T-cell (primary cell): ENCODE data around the gene FAM219A. TPM values are rescaled to one million over a fixed set of nuclear protein-coding genes. Genes with fewer than 3 reads are reported as not detected.
"Not testable (repeated sequence)": the region's sequence is repeated elsewhere in the genome, so short reads cannot be mapped to it uniquely, and the experiment has no call there.

Source experiments
- ATAC-seq, 4 experiments: fragments of 200-7000 bp in 3 of 4; fragments of 150-1000 bp in 1 of 4; cut with Tn5 transposase; replicated peaks in 1 of 4; 1 replicate in 3 of 4; 2 replicates in 1 of 4; pipeline ENCODE4 v1.10.0; 2021; ENCODE audit warnings: moderate library complexity in 3 of 4, mild to moderate bottlenecking in 2 of 4, moderate number of reproducible peaks in 1 of 4
- CTCF ChIA-PET, 2 donors: fragments of 300-600 bp; sonication (Branson Sonifier 250); formaldehyde crosslinking; loops; one replicate each; lab custom pipeline; 2022; ENCODE audit warnings: antibody characterized with exemption in 2 of 2; lab: Charles Lee
- POLR2A ChIA-PET, 2 donors: fragments of 300-600 bp; sonication (Branson Sonifier 250); formaldehyde crosslinking; loops; one replicate each; lab custom pipeline; 2022; ENCODE audit warnings: antibody characterized with exemption in 2 of 2; lab: Charles Lee
- DNase-seq, 35 experiments: peaks; one replicate each; pipeline versions ENCODE4 v3.0.0 to v3.0.0-alpha.2; 2013 to 2023
- H3K27ac ChIP-seq: one replicate; pipeline ENCODE4 v1.5.1; 2013; ENCODE audit warnings: low read length
- H3K27me3 ChIP-seq, 2 experiments: replicated peaks in 1 of 2; 1 replicate in 1 of 2; 2 replicates in 1 of 2; pipeline versions ENCODE4 v1.6.1 to v1.7.0; 2013; ENCODE audit warnings: low read length in 1 of 2, mixed read lengths in 1 of 2; ENCODE audit not compliant: control insufficient read depth in 2 of 2, insufficient read depth in 2 of 2; ENCODE audit errors: extremely low read depth in 1 of 2
- H3K36me3 ChIP-seq, 2 donors: 1 replicate in 1 of 2; 2 replicates in 1 of 2; pipeline versions ENCODE4 v1.6.1 to v1.7.0; 2013; ENCODE audit warnings: low read length in 1 of 2; ENCODE audit not compliant: control insufficient read depth in 2 of 2, insufficient read depth in 1 of 2; ENCODE audit errors: extremely low read depth in 1 of 2
- H3K4me1 ChIP-seq, 2 experiments: 1 replicate in 1 of 2; 2 replicates in 1 of 2; pipeline versions ENCODE4 v1.6.1 to v1.7.0; 2013; ENCODE audit warnings: low read length in 2 of 2, mixed read lengths in 1 of 2; ENCODE audit not compliant: insufficient read depth in 2 of 2, control insufficient read depth in 1 of 2; ENCODE audit errors: extremely low read depth in 1 of 2
- H3K4me3 ChIP-seq, 2 donors: 1 replicate in 1 of 2; 2 replicates in 1 of 2; pipeline versions ENCODE4 v1.5.1 to v1.7.0; 2013; ENCODE audit warnings: mild to moderate bottlenecking in 2 of 2, low read length in 1 of 2, moderate library complexity in 1 of 2; ENCODE audit not compliant: control insufficient read depth in 1 of 2; ENCODE audit errors: extremely low read depth in 1 of 2
- H3K9me3 ChIP-seq: 2 replicates; pipeline ENCODE4 v1.7.0; 2013
- H3K27ac Mint-ChIP-seq, 2 donors: one replicate each; pipeline ENCODE4 v1.8.0; 2020 to 2021; ENCODE audit warnings: mild to moderate bottlenecking in 2 of 2, mixed read lengths in 2 of 2
- H3K27me3 Mint-ChIP-seq, 2 donors: one replicate each; pipeline ENCODE4 v1.8.0; 2021 to 2022; ENCODE audit warnings: mixed read lengths in 2 of 2
- H3K36me3 Mint-ChIP-seq: one replicate; pipeline ENCODE4 v1.8.0; 2021; ENCODE audit warnings: mixed read lengths
- H3K4me1 Mint-ChIP-seq, 3 donors: one replicate each; pipeline ENCODE4 v1.8.0; 2020 to 2022; ENCODE audit warnings: mixed read lengths in 3 of 3, mild to moderate bottlenecking in 1 of 3
- H3K4me3 Mint-ChIP-seq, 3 donors: one replicate each; pipeline ENCODE4 v1.8.0; 2020 to 2022; ENCODE audit warnings: mild to moderate bottlenecking in 3 of 3, mixed read lengths in 3 of 3, moderate library complexity in 3 of 3
- H3K9me3 Mint-ChIP-seq, 3 donors: one replicate each; pipeline ENCODE4 v1.8.0; 2020 to 2022; ENCODE audit warnings: mixed read lengths in 3 of 3
- WGBS: methylation state at CpG from one replicate; pipeline ENCODE4 v1.1.5; 2013; ENCODE audit warnings: missing lambda C conversion rate; ENCODE audit not compliant: insufficient coverage; 5-methylcytosine and 5-hydroxymethylcytosine counted together
- total RNA-seq, 35 experiments: library from RNA in 6 of 35; stranded (reverse) in 6 of 35; fragments of 120-200 nt in 1 of 35; gene quantifications; one replicate each; pipeline versions ENCODE4 v1.2.1 to v1.2.4 and lab custom pipeline; 2013 to 2026

Gene FAM219A
- total RNA-seq, 5 donors from 2014 or later (not counting 1 experiment from before 2014, with no cell fraction given): 10.7 to 20.7 (median 18.7) TPM

- 98% methylated on average over 60 of the region's 60 CpGs for WGBS
- Mint-ChIP-seq H3K4me1 (peaks cover 11 to 13% (median 11%) of the 10 kb centered on the region in 3 donors), H3K27ac (no peak overlapping the region), H3K4me3 (no peak overlapping the region), H3K9me3 (peaks cover 0 to 3% (median 0%) of the 10 kb centered on the region in 3 donors), H3K36me3 (peaks cover 18% of the 10 kb centered on the region), H3K27me3 (no peaks in the 10 kb centered on the region)
- DNase-seq (no peak), ATAC-seq (no peak)
- no peak overlapping the region for H3K27ac ChIP-seq
- H3K9me3 ChIP-seq: no peaks in the 10 kb centered on the region
- CTCF ChIA-PET: interaction anchor here in 1 of 2 donors (0.6 kb wide), 1 partner anchor 222 kb away, joined by 9 read pairs; no protein-coding TSS in a partner anchor
- H3K27me3 ChIP-seq: no peaks in the 10 kb centered on the region
- POLR2A ChIA-PET: no interaction called here
- no peak overlapping the region for H3K4me3 ChIP-seq
- peaks cover 0 to 2% of the 10 kb centered on the region in 2 donors for H3K36me3 ChIP-seq
- H3K4me1 ChIP-seq: peaks cover 0 to 12% of the 10 kb centered on the region in 2 experiments
These were observed 86.4 kb downstream of the FAM219A start for GRCh38 chr9:34371886-34372466.

GRCh38 chr9:34370970-34371880, 87.1 kb downstream of the FAM219A start:
- H3K36me3 ChIP-seq: peaks cover 0 to 2% of the 10 kb centered on the region in 2 donors
- H3K4me1 Mint-ChIP-seq: peaks cover 9 to 10% (median 10%) of the 10 kb centered on the region in 3 donors
- no peak overlapping the region for H3K27ac ChIP-seq
- WGBS: 94% methylated on average over 105 of the region's 105 CpGs
- H3K4me1 ChIP-seq: peaks cover 0 to 7% of the 10 kb centered on the region in 2 experiments
- H3K27me3 ChIP-seq: no peaks in the 10 kb centered on the region
- H3K27me3 Mint-ChIP-seq: no peaks in the 10 kb centered on the region
- peak overlapping the region; percentile 45 to 62 (median 56) for H3K4me3 Mint-ChIP-seq
- peaks cover 21% of the 10 kb centered on the region for H3K36me3 Mint-ChIP-seq
- POLR2A ChIA-PET: no interaction called here
- H3K9me3 ChIP-seq: no peaks in the 10 kb centered on the region
- H3K27ac Mint-ChIP-seq: no peak overlapping the region
- CTCF ChIA-PET: interaction anchor here in 1 of 2 donors (0.6 to 0.7 kb wide), 3 partner anchors 8 to 232 kb away, joined by 3 to 9 read pairs (median 3); no protein-coding TSS in a partner anchor
- DNase-seq: peak in 7 of 35 experiments; percentile 9 to 36 (median 27)
- H3K4me3 ChIP-seq: peak overlapping the region in 1 of 2 donors; percentile 25
- H3K9me3 Mint-ChIP-seq: peaks cover 0 to 3% (median 0%) of the 10 kb centered on the region in 3 donors
- peak in 3 of 4 experiments; percentile 17 to 60 (median 47) for ATAC-seq

GRCh38 chr9:34370335-34370969, 87.9 kb downstream of the FAM219A start:
- ChIA-PET POLR2A (no interaction called here), CTCF (interaction anchor here in 1 of 2 donors (0.6 to 0.7 kb wide), 2 partner anchors 9 to 233 kb away, joined by 3 read pairs; no protein-coding TSS in a partner anchor)
- Histone ChIP-seq H3K4me1 (no peaks in the 10 kb centered on the region), H3K36me3 (peaks cover 0 to 2% of the 10 kb centered on the region in 2 donors), H3K4me3 (peak overlapping the region in 1 of 2 donors; percentile 25), H3K9me3 (no peaks in the 10 kb centered on the region), H3K27me3 (no peaks in the 10 kb centered on the region), H3K27ac (no peak overlapping the region)
- peaks cover 2% of the 10 kb centered on the region in 3 donors for H3K4me1 Mint-ChIP-seq
- H3K9me3 Mint-ChIP-seq: peaks cover 0 to 3% (median 0%) of the 10 kb centered on the region in 3 donors
- DNase-seq (no peak), ATAC-seq (peak in 1 of 4 experiments; percentile 14)
- H3K27me3 Mint-ChIP-seq: no peaks in the 10 kb centered on the region
- no peak overlapping the region for H3K27ac Mint-ChIP-seq
- H3K36me3 Mint-ChIP-seq: peaks cover 21% of the 10 kb centered on the region
- peak overlapping the region; percentile 45 to 62 (median 56) for H3K4me3 Mint-ChIP-seq
- WGBS: 94% methylated on average over 20 of the region's 23 CpGs

GRCh38 chr9:34369636-34370035, 88.7 kb downstream of the FAM219A start:
- no peak for ATAC-seq
- ChIA-PET POLR2A (interaction anchor here in 1 of 2 donors (0.6 kb wide), 1 partner anchor 19 kb away, joined by 3 read pairs; no protein-coding TSS in a partner anchor), CTCF (interaction anchor here in 1 of 2 donors (0.5 kb wide), 1 partner anchor 12 kb away, joined by 3 read pairs; no protein-coding TSS in a partner anchor)
- Histone ChIP-seq H3K9me3 (no peaks in the 10 kb centered on the region), H3K36me3 (peaks cover 0 to 2% of the 10 kb centered on the region in 2 donors), H3K4me3 (no peak overlapping the region), H3K27ac (no peak overlapping the region), H3K4me1 (peaks cover 2% of the 10 kb centered on the region in 2 experiments), H3K27me3 (no peaks in the 10 kb centered on the region)
- no peak for DNase-seq
- 100% methylated on average over 2 of the region's 4 CpGs for WGBS
- peaks cover 21% of the 10 kb centered on the region for H3K36me3 Mint-ChIP-seq
- no peak overlapping the region for H3K27ac Mint-ChIP-seq
- H3K9me3 Mint-ChIP-seq: peaks cover 0 to 3% (median 0%) of the 10 kb centered on the region in 3 donors
- H3K27me3 Mint-ChIP-seq: no peaks in the 10 kb centered on the region
- peaks cover 1 to 2% (median 1%) of the 10 kb centered on the region in 3 donors for H3K4me1 Mint-ChIP-seq
- H3K4me3 Mint-ChIP-seq: no peak overlapping the region

- H3K4me3 ChIP-seq, POLR2A ChIA-PET, H3K27ac ChIP-seq, H3K9me3 Mint-ChIP-seq, H3K27me3 Mint-ChIP-seq, H3K27ac Mint-ChIP-seq, H3K9me3 ChIP-seq, H3K4me3 Mint-ChIP-seq, ATAC-seq, H3K36me3 ChIP-seq, H3K27me3 ChIP-seq, DNase-seq, H3K4me1 Mint-ChIP-seq: not testable (repeated sequence)
- H3K4me1 ChIP-seq: peaks cover 8 to 11% of the 10 kb centered on the region in 2 experiments
- no CpG with 5 or more reads among the region's 5 CpGs for WGBS
- CTCF ChIA-PET: interaction anchor here in 1 of 2 donors (0.6 kb wide), 1 partner anchor 17 kb away, joined by 3 read pairs; no protein-coding TSS in a partner anchor
- H3K36me3 Mint-ChIP-seq: peaks cover 21% of the 10 kb centered on the region
These were observed 89.6 kb downstream of the FAM219A start for GRCh38 chr9:34368796-34369195.
